ENCODE results near the gene TTC39A.

DNA sequence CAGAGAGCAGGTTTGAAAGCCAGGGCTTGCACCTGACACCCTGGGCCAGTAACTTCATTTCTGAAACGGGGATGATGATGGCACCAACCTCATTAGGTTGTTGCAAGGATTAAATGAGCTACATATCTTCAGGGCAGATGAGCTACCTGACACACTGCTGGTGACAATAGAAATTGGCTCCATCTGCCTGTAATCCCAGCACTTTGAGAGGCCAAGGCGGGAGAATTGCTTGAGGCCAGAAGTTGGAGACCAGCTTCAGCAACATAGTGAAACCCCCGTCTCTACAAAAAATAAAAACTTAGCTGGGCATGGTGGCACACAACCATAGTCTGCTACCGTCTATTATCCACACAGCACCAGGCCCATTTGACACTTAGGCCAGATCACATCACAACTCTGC is 6.3 kb upstream of the TTC39A start:
- TF ChIP-seq, protein P1, sequence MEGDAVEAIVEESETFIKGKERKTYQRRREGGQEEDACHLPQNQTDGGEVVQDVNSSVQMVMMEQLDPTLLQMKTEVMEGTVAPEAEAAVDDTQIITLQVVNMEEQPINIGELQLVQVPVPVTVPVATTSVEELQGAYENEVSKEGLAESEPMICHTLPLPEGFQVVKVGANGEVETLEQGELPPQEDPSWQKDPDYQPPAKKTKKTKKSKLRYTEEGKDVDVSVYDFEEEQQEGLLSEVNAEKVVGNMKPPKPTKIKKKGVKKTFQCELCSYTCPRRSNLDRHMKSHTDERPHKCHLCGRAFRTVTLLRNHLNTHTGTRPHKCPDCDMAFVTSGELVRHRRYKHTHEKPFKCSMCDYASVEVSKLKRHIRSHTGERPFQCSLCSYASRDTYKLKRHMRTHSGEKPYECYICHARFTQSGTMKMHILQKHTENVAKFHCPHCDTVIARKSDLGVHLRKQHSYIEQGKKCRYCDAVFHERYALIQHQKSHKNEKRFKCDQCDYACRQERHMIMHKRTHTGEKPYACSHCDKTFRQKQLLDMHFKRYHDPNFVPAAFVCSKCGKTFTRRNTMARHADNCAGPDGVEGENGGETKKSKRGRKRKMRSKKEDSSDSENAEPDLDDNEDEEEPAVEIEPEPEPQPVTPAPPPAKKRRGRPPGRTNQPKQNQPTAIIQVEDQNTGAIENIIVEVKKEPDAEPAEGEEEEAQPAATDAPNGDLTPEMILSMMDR (IDR thresholded peaks at IDR 0.05), result no peak
- no peak for TF ChIP-seq POLR2A (IDR thresholded peaks at IDR 0.05)

All from adrenal gland (tissue), 5 donors.